WTC11 (cell line): ENCODE results near the gene NSMCE1.

Source experiments
- CREM ChIP-seq: sonication (generic); formaldehyde crosslinking; IDR thresholded peaks from 2 replicates; pipeline ENCODE4 v1.8.1; 2022; ENCODE audit warnings: mild to moderate bottlenecking, missing genetic modification reagents, moderate library complexity
- ELF4 ChIP-seq: sonication (generic); formaldehyde crosslinking; IDR thresholded peaks from 2 replicates; pipeline ENCODE4 v1.8.1; 2022; ENCODE audit warnings: low read depth, mild to moderate bottlenecking, moderate library complexity, missing genetic modification reagents
- ZBTB21 ChIP-seq: sonication (generic); formaldehyde crosslinking; IDR thresholded peaks from 2 replicates; pipeline ENCODE4 v1.8.1; 2023; ENCODE audit warnings: mild to moderate bottlenecking, missing genetic modification reagents, borderline replicate concordance
- ZNF121 ChIP-seq: sonication (generic); formaldehyde crosslinking; IDR thresholded peaks from 2 replicates; pipeline ENCODE4 v1.8.0; 2023; ENCODE audit warnings: missing genetic modification reagents
- TF ChIP-seq, protein P1 (sequence below): fragments of 200-600 bp; IDR thresholded peaks from 2 replicates; pipeline ENCODE4 v1.8.0; 2022; ENCODE audit warnings: antibody characterized with exemption
- TF ChIP-seq, protein P2 (sequence below): sonication (generic); formaldehyde crosslinking; conservative IDR thresholded peaks from 2 replicates; pipeline ENCODE4 v1.8.1; 2022; ENCODE audit warnings: mild to moderate bottlenecking, missing genetic modification reagents
- TF ChIP-seq, protein P3 (sequence below): sonication (generic); formaldehyde crosslinking; IDR thresholded peaks from 2 replicates; pipeline ENCODE4 v1.8.1; 2022; ENCODE audit warnings: mild to moderate bottlenecking, missing genetic modification reagents, moderate library complexity, borderline replicate concordance
- TF ChIP-seq, protein P4 (sequence below): sonication (generic); formaldehyde crosslinking; IDR thresholded peaks from 2 replicates; pipeline ENCODE4 v1.8.1; 2023; ENCODE audit warnings: mild to moderate bottlenecking, missing genetic modification reagents

DNA sequence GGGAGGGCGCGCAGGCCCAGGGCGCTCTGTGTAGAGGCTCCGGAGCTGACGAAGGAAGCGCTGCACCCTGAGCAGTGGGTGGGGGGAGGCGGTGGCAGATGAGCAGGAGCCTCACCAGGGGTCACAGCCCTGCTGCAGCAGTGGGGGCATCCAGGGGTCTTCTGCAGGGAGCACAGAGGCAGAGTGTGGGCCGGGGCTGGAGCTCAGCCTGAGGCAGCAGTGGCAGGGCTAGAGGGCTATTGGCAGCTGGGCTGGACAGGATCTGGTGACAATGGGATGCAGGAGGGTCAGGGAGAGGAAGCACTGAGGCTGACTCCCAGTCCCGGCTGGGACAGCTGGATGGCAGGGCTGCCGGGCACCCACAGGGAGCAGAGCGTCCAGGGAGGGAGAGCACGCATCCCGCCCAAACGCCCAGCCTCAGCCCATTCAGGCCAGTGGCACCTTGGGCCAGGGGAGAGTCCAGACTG lies 44.3 kb downstream of the NSMCE1 start:
- TF ChIP-seq, protein P1, sequence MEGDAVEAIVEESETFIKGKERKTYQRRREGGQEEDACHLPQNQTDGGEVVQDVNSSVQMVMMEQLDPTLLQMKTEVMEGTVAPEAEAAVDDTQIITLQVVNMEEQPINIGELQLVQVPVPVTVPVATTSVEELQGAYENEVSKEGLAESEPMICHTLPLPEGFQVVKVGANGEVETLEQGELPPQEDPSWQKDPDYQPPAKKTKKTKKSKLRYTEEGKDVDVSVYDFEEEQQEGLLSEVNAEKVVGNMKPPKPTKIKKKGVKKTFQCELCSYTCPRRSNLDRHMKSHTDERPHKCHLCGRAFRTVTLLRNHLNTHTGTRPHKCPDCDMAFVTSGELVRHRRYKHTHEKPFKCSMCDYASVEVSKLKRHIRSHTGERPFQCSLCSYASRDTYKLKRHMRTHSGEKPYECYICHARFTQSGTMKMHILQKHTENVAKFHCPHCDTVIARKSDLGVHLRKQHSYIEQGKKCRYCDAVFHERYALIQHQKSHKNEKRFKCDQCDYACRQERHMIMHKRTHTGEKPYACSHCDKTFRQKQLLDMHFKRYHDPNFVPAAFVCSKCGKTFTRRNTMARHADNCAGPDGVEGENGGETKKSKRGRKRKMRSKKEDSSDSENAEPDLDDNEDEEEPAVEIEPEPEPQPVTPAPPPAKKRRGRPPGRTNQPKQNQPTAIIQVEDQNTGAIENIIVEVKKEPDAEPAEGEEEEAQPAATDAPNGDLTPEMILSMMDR: no peak
- TF ChIP-seq ZBTB21 (no peak), ZNF121 (no peak), CREM (CRISPR knock-in tag) (no peak), ELF4 (CRISPR knock-in tag) (no peak)
- TF ChIP-seq, protein P2, sequence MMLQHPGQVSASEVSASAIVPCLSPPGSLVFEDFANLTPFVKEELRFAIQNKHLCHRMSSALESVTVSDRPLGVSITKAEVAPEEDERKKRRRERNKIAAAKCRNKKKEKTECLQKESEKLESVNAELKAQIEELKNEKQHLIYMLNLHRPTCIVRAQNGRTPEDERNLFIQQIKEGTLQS (CRISPR knock-in tag): no peak
- TF ChIP-seq, protein P3, sequence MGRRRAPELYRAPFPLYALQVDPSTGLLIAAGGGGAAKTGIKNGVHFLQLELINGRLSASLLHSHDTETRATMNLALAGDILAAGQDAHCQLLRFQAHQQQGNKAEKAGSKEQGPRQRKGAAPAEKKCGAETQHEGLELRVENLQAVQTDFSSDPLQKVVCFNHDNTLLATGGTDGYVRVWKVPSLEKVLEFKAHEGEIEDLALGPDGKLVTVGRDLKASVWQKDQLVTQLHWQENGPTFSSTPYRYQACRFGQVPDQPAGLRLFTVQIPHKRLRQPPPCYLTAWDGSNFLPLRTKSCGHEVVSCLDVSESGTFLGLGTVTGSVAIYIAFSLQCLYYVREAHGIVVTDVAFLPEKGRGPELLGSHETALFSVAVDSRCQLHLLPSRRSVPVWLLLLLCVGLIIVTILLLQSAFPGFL (CRISPR knock-in tag): no peak
- TF ChIP-seq, protein P4, sequence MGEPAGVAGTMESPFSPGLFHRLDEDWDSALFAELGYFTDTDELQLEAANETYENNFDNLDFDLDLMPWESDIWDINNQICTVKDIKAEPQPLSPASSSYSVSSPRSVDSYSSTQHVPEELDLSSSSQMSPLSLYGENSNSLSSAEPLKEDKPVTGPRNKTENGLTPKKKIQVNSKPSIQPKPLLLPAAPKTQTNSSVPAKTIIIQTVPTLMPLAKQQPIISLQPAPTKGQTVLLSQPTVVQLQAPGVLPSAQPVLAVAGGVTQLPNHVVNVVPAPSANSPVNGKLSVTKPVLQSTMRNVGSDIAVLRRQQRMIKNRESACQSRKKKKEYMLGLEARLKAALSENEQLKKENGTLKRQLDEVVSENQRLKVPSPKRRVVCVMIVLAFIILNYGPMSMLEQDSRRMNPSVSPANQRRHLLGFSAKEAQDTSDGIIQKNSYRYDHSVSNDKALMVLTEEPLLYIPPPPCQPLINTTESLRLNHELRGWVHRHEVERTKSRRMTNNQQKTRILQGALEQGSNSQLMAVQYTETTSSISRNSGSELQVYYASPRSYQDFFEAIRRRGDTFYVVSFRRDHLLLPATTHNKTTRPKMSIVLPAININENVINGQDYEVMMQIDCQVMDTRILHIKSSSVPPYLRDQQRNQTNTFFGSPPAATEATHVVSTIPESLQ (CRISPR knock-in tag): no peak
